GM18520 (cell line): ENCODE measurements around the gene MT1B.
A peak's percentile ranks its signal among the peaks of the same experiment; 100 is the strongest.
"Not testable (repeated sequence)": the region's sequence is repeated elsewhere in the genome, so short reads cannot be mapped to it uniquely, and the experiment has no call there.

Experiments used
- ATAC-seq: cut with Tn5 transposase; IDR thresholded peaks from one replicate; pipeline ENCODE4 v1.9.1; 2021; ENCODE audit not compliant: unreplicated experiment

MT1B gene

DNA sequence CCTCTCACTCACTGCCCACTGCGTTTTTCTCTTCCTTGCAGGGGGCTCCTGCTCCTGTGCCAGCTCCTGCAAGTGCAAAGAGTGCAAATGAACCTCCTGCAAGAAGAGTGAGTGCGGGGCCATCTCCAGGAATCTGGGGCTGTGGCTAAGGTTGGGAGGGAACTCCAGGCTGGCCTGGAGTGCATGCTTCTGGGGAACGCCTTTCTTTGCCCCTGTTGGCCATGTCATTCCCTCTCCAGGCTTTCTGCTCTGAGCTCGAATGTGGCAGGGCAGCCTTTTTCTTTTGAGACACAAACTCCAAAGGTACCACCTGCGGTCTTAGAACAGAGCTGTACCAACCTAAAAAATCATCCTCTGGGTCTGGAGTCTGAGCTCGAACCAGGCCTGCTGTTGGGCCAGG, 33.5 kb upstream of the MT1B start:
- ATAC-seq: no peak

DNA sequence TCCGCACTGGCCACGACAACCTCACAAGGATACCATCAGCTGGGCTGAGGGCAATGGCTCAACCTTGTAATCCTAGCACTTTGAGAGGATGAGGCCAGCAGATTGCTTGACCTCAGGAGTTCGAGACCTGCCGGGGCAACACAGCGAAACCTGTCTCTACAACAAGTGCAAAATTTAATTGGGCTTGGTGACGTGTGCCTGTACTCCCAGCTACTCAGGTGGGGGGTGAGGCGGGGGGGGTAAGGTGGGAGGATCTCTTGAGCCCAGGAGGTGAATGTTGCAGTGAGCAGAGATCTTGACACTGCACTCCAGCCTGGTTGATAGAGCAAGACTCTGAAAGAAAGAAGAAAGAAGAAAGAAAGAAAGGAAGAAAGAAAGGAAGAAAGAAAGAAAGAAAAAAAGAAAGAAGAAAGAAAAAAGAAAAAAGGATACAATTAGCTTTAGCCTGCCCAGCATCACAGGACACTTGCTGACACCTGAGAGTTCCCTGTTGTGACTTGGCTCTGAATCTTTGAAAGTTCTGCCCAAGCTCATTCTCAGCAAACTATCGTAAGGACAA, 31.3 kb upstream of the MT1B start:
- no peak for ATAC-seq

DNA sequence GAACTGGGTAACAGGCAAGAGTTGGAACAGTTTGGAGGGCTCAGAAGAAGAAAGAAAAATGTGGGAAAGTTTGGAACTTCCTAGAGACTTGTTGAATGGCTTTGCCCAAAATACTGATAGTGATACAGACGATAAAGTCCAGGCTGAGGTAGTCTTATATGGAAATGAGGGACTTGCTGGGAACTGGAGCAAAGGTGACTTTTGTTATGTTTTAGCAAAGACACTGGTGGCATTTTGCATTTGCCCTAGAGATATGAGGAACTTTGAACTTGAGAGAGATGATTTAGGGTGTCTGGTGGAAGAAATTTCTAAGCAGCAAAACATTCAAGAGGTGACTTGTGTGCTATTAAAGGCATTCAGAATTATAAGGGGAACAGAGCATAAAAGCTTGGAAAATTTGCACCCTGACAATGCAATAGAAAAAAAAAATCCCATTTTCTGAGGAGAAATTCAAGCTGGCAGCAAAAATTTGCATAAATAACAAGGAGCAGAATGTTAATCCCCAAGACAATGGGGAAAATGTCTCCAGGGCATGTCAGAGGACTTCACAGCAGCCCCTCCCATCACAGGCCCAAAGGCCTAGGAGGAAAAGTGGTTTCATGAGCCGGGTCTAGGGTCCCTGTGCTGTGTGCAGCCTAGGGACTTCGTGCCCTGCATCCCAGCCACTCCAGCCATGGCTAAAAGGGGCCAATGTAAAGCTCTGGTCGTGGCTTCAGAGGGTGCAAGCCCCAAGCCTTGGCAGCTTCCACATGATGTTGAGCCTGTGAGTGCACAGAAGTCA, 29.8 kb upstream of the MT1B start:
- not testable (repeated sequence) for ATAC-seq

DNA sequence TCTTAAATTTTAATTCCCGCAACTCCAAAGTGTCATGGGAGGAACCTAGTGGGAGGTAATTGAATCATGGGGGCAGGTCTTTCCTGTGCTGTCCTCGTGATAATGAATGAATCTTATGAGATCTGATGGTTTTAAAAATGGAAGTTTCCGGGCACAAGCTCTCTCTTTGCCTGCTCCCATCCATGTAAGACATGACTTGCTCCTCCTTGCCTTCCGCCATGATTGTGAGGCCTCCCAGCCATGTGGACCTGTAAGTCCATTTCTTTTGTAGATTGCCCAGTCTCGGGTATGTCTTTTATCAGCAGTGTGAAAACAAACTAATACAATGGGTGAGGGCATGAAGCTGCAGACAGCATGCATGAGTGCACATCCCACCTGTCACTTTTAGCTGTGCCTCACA, 28.5 kb upstream of the MT1B start:
- not testable (repeated sequence) for ATAC-seq

DNA sequence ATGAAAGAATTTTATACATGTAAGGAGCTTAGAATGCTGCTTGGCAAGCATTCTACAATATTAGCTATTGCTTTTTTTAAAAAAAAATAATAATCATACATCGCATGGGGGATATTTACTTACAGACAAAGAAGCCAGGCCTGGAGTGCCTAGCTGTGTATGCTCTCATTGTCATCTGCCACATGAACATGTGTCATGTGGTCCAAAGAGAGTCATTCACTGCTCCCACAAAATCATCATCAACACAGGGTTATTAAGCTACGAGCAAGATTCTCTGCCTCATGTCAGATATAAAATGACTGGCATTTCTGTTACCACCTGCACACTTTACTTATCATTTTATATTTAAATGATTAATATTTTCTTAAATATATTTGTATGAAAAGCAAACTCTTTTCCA, 28.0 kb upstream of the MT1B start:
- ATAC-seq: no peak

DNA sequence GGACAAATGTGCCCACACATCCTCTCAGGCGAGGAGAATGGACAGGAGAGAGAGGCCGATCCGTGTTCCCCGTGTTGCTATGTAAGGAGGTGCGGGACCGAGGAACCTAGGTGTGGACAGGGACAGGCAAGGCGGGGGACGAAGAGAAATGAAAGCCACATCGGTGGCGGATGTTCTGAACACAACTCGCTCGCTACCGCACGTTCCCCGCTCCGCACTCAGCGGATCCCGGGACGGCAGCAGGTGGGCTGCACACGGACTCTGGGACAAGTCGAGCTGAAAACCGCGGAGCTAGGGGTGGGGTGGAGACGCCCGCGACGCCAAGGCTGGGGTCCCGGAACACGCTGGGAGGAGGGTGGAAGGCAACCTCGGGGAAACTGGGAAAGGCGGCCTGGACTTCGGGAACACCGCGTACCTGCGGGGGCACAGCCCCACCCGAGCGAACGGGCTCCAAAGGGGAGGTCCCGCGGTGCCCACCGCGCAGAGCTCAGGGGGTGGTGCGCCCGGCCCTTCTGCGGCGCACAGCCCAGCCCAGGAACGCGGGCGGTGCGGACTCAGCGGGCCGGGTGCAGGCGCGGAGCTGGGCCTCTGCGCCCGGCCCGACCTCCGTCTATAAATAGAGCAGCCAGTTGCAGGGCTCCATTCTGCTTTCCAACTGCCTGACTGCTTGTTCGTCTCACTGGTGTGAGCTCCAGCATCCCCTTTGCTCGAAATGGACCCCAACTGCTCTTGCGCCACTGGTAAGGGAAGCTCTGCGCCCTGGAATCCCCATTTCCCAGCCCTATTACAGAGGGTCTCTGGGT, 26.3 kb upstream of the MT1B start, which contains the start of gene MT1E:
MT1E (plus strand) TSS at position 642 of the 803 bp plus-strand sequence; CDS start at position 713, 71 bp downstream.
- no peak for ATAC-seq

DNA sequence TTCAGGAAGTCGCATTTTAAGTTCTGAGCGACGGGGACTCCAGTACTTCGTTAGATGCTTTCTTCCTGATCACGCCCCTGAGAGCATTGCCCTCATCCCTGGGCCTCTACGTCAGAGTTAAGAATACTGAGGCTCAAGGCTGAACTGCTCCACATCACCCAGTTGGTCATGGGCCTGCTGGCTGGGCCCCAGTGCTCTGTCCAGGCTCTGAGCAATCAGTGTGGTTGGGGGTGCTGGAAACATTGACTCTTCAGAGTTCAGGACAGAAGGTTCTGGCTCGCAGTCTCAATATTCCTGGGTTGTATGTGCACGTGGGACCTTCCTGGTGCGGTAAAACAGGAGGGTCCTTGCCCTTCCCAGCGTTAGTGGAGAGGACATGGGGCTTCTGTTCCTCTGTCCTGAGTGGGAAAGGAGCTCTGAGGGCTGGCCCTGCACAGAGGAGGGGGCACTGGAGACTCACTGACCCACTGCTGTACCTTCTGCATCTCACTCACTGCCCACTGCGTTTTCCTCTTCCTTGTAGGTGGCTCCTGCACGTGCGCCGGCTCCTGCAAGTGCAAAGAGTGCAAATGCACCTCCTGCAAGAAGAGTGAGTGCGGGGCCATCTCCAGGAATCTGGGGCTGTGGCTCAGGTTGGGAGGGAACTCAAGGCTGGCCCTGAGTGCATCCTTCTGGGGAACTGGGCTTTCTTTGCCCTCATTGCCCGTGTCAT, 25.6 kb upstream of the MT1B start:
- ATAC-seq: no peak

DNA sequence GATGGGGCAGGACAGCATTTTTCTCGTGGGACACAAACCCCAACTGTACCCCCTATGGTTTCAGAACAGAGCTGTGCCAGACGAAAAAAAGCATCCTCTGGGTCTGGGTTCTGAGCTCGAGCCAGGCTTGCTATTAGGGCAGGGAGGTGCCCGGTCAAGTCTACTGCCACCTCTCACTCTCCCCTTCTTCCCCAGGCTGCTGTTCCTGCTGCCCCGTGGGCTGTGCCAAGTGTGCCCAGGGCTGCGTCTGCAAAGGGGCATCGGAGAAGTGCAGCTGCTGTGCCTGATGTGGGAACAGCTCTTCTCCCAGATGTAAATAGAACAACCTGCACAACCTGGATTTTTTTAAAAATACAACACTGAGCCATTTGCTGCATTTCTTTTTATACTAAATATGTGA, 25.0 kb upstream of the MT1B start:
- ATAC-seq: no peak

DNA sequence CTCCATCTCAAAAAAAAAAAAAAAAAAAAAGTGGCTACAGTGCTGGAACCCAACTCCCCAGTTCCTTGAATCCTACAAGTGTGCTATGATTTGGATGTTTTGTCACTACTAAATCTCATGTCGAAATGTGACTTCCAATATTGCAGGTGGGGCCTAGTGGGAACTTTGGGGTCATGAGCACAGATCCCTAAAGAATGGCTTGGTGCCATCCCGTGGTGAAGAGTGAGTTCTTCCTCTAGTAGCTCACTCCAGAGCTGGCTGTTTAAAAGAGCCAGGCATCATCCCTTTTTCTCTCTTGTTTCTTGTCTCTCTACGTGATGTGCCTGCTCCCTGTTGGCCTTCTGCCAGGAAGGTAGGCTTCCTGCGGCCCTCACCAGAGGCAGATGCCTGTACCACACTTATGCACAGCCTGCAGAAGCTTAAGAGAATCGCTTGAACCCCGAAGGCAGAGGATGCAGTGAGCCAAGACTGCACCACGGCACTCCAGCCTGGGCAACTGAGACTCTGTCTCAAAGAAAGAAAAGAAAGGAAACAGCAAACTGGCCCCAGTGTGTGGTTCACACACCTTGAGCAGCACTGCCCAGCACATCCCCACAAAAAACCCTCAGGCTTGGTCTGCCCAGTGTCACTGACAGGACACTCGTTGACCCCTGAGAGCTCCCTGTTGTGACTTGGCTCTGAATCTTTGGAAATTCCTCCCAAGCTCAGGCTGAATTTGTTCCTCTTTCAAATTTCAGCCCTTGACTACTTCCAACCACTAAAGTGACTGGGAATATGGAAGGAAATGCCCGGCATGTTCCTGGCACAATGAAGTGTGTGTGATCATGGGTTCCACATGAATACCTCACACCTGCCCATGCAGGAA, 23.0 kb upstream of the MT1B start:
- ATAC-seq: no peak

DNA sequence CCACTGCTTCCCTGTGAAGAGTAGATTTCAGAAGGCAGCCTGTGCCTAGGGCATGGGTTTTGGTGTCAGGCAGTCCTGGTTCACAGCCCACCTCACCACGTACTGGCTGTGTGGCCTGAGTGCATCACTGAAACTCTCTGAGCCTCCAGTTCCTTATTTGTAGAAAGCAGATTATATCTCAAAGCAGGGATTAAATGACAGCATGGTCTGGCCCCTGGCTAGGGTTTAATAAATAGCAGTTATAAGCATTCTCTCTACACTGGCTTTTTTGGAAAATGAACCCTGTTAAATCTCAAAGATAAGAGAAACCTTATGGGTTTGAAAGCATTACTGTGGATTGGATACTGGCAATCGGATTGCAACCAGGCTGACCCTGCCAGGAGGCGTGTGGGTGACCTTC, 22.2 kb upstream of the MT1B start:
- no peak for ATAC-seq

DNA sequence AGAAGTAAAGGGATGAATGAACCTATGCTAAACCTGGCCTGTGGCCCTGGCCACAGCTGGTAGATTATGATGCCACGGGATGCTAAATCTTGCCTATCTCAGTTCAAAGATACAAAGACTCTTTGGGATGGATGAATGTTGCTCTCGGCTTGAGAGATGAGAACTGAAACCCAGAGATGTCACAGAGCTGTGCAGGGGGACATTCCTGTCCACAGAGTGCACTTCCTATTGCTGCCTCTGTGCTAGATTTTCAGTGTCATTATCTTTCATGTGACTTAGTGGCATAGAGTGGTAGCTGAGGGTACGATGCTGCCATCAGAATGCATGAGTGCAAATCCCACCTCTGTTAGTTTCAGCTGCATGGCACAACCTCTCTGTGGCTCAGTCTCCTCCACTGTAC, 21.6 kb upstream of the MT1B start:
- peak; percentile 74 for ATAC-seq

DNA sequence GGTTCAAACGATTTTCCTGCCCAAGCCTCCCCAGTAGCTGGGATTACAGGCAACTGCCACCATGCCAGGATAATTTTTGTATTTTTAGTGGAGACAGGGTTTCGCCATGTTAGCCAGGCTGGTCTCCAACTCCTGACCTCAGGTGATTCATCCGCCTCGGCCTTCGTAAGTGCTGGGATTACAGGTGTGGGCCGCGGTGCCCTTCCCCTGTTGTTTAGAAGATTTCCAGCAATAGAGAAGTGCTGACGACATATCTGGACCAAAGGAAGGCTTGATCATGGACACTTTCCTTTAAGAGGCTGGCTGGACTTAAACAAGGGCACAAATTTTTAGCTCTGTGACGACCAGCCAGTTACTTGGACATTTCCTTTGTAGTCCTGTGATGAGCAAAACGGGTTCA, 20.5 kb upstream of the MT1B start:
- no peak for ATAC-seq

DNA sequence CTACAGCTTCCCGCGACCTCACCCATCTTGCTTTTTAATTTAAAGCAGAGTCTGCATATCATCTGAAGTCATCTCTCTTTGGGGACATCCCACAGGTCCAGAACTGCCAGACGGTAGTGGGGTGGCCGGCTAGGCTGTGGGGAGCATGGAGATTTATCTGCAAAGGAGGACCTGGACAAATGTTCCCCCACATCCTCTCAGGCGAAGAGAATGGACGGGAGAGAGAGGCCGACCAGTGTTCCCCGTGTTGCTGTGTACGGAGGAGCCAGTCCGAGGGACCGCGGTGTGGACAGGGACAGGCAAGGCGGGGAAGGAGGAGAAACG, 19.9 kb upstream of the MT1B start:
- ATAC-seq: no peak

DNA sequence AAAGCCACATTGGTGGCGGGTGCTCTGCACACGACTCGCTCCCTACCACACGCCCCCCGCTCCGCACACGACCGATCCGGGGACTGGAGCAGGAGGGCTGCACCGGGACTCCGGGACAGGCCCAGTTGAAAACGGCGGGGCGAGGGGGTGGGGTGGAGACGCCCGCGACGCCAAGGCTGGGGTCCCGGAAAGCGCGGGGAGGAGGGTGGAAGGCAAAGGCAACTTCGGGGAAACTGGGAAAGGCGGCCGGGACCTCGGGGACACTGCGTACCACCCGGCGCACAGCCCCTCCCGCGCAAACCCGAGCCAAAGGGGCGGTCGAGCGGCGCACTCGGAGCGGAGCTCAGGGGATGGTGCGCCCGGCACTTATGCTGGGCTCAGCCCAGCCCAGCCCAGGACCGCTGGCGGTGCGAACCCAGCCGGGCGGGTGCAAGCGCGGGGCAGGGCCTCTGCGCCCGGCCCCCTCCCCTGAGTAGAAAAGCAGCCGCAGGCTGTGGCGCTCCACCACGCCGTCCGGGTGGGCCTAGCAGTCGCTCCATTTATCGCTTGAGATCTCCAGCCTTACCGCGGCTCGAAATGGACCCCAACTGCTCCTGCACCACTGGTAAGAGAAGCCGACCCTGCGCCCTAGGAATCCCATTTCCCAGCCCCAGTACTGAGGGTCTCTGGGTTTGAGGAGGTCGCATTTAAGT, 19.4 kb upstream of the MT1B start, which contains the start of gene MT1M:
MT1M (plus strand) TSS at position 504 of the 692 bp plus-strand sequence; CDS start at position 577, 73 bp downstream.
- ATAC-seq: no peak

DNA sequence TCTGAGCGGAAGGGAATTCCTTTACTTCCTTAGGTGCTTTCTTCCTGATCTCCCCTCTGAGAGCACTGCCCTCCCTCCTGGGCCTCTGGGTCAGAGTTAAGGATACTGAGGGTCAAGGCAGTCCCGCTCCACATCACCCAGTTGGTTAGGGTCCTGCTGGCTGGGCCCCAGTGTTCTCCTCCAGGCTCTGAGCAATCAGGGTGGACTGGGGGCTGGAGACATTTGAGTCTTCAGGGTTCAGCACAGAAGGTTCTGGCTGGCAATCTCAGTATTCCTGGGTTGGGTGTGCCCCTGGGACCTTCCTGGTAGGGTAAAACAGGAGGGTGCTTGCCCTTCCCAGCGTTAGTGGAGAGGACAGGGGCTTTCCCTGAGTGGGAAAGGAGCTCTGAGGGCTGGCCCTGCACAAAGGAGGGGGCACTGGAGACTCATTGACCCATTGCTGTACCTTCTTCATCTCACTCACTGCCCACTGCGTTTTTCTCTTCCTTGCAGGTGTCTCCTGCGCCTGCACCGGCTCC, 18.8 kb upstream of the MT1B start:
- ATAC-seq: no peak

DNA sequence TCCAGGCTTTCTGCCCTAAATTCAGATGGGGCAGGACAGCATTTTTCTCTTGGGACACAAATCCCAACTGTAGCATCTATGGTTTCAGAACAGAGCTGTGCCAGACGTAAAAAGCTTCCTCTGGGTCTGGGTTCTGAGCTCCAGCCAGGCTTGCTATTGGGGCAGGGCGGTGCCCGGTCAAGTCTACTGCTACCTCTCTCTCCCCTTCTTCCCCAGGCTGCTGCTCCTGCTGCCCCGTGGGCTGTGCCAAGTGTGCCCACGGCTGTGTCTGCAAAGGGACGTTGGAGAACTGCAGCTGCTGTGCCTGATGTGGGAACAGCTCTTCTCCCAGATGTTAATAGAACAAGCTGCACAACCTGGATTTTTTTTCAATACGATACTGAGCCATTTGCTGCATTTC, 18.2 kb upstream of the MT1B start:
- no peak for ATAC-seq

DNA sequence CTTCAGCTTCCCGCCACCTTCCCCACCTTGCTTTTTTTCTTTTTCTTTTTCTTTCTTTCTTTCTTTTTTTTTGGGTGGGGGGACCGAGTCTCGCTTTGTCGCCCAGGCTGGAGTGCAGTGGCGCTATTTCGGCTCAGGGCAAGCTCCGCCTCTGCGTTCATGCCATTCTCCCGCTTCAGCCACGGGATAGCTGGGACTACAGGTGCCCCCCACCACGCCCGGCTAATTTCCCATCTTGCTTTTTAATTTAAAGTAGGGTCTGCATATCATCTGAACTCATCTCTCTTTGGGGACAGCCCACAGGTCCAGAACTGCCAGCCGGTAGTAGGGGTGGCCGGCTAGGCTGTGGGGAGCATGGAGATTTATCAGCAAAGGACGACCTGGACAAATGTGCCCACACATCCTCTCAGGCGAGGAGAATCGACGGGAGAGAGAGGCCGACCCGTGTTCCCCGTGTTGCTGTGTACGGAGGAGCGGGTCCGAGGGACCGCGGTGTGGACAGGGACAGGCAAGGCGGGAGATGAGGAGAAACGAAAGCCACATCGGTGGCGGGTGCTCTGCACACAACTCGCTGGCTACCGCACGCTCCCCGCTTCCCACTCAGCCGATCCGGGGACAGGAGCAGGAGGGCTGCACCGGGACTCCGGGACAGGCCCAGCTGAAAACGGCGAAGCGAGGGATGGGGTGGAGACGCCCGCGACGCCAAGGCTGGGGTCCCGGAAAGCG, 16.8 kb upstream of the MT1B start:
- ATAC-seq: no peak

DNA sequence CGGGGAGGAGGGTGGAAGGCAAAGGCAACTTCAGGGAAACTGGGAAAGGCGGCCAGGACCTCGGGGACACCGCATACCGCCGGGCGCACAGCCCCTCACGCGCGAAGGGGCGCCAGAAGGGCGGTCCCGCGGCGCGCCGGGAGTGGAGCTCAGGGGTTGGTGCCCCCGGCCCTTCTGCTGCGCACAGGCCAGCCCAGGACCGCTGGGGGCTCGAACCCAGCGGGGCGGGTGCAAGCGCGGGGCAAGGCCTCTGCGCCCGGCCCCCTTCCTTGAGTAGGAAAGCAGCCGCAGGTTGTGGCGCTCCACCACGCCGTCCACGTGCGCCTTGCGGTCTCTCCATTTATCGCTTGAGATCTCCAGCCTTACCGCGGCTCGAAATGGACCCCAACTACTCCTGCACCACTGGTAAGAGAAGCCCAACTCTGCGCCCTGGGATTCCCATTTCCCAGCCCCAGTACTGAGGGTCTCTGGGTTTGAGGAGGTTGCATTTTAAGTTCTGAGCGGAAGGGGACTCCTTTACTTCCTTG, 16.2 kb upstream of the MT1B start:
- no peak for ATAC-seq
